SW 1271 (cell line): ENCODE data around the gene HSD3B2.

ENCODE experiments used
- DNase-seq, 2 experiments: peaks; one replicate each; lab custom pipeline; 2025; lab: John Stamatoyannopoulos, UW

The HSD3B2 gene

GRCh38 chr1:119397986-119398385, 17.0 kb upstream of the HSD3B2 start:
- no peak for DNase-seq

- no peak for DNase-seq
Observed at GRCh38 chr1:119404736-119405135, 10.2 kb upstream of the HSD3B2 start.

GRCh38 chr1:119409731-119410130, 5.2 kb upstream of the HSD3B2 start:
- DNase-seq = no peak

GRCh38 chr1:119410961-119411360, 4.0 kb upstream of the HSD3B2 start:
- DNase-seq = no peak

- DNase-seq = no peak
Observed at GRCh38 chr1:119416006-119416640, 1.2 kb downstream of the HSD3B2 start.

GRCh38 chr1:119419109-119419508, 4.2 kb downstream of the HSD3B2 start:
- DNase-seq = no peak

- DNase-seq = no peak
Observed at GRCh38 chr1:119420638-119421037, 5.7 kb downstream of the HSD3B2 start.

GRCh38 chr1:119422631-119423030, 7.7 kb downstream of the HSD3B2 start:
- no peak for DNase-seq

GRCh38 chr1:119428991-119429390, 14.0 kb downstream of the HSD3B2 start:
- no peak for DNase-seq

- DNase-seq = no peak
Observed at GRCh38 chr1:119429687-119430086, 14.7 kb downstream of the HSD3B2 start.

- DNase-seq = no peak
Observed at GRCh38 chr1:119430486-119430885, 15.5 kb downstream of the HSD3B2 start.

- DNase-seq = no peak
Observed at GRCh38 chr1:119431836-119432235, 16.9 kb downstream of the HSD3B2 start.

- DNase-seq = no peak
Observed at GRCh38 chr1:119435052-119435451, 20.1 kb downstream of the HSD3B2 start.

- no peak for DNase-seq
Observed at GRCh38 chr1:119438761-119439160, 23.8 kb downstream of the HSD3B2 start.

GRCh38 chr1:119440721-119441307, 25.9 kb downstream of the HSD3B2 start:
- no peak for DNase-seq

- DNase-seq = no peak
Observed at GRCh38 chr1:119442756-119443155, 27.8 kb downstream of the HSD3B2 start.

GRCh38 chr1:119446321-119446720, 31.4 kb downstream of the HSD3B2 start:
- no peak for DNase-seq

GRCh38 chr1:119447344-119448126, 32.6 kb downstream of the HSD3B2 start:
- no peak for DNase-seq

- no peak for DNase-seq
Observed at GRCh38 chr1:119448127-119448511, 33.2 kb downstream of the HSD3B2 start.

GRCh38 chr1:119449971-119450370, 35.0 kb downstream of the HSD3B2 start:
- no peak for DNase-seq

GRCh38 chr1:119451158-119451557, 36.2 kb downstream of the HSD3B2 start:
- DNase-seq = no peak

- no peak for DNase-seq
Observed at GRCh38 chr1:119452091-119452490, 37.1 kb downstream of the HSD3B2 start.

- DNase-seq = no peak
Observed at GRCh38 chr1:119453021-119453420, 38.1 kb downstream of the HSD3B2 start.
